H1 (cell line): ENCODE measurements around the gene TAF1D. TPM values are rescaled to one million over a fixed set of nuclear protein-coding genes. Genes with fewer than 3 reads are reported as not detected.

Experiments used
- CHD7 ChIP-seq: fragments of 300-600 bp; sonication (generic); IDR thresholded peaks from 2 replicates; pipeline ENCODE4 v1.7.1; 2012; ENCODE audit warnings: low read length, moderate library complexity, mild to moderate bottlenecking, inconsistent platforms; ENCODE audit not compliant: insufficient replicate concordance
- GABPA ChIP-seq: IDR thresholded peaks from 2 replicates; pipeline ENCODE4 v1.6.1; 2011; ENCODE audit warnings: mild to moderate bottlenecking, low read length, moderate library complexity, borderline replicate concordance; ENCODE audit not compliant: insufficient read depth
- HDAC2 ChIP-seq, 2 experiments: fragments of 300-600 bp in 1 of 2; sonication (generic) in 1 of 2; IDR thresholded peaks; 2 replicates each; pipeline ENCODE4 v1.6.1; 2011 to 2012; ENCODE audit warnings: low read depth in 2 of 2, low read length in 2 of 2, mild to moderate bottlenecking in 2 of 2, moderate library complexity in 2 of 2, borderline replicate concordance in 1 of 2, inconsistent platforms in 1 of 2
- RFX5 ChIP-seq: IDR thresholded peaks from 2 replicates; pipeline ENCODE4 v1.6.1; 2011; ENCODE audit warnings: low read depth, low read length, improper control_type of control experiment, borderline replicate concordance
- SP2 ChIP-seq: IDR thresholded peaks from 2 replicates; pipeline ENCODE4 v1.6.1; 2012; ENCODE audit warnings: mild to moderate bottlenecking, low read length, inconsistent platforms
- polyA plus RNA-seq, 7 experiments: library from polyadenylated mRNA; depleted of rRNA in 3 of 7; stranded (reverse) in 5 of 7; unstranded in 2 of 7; fragments of >200 nt in 5 of 7; fragments of 200-250 nt in 2 of 7; gene quantifications; 1 replicate in 5 of 7; 2 replicates in 1 of 7; 4 replicates in 1 of 7; pipeline versions ENCODE4 v1.2.1 to v1.2.3, GENCODE V29; 2011 to 2013; ENCODE audit warnings: missing spikeins in 2 of 7, mixed read lengths in 2 of 7
- total RNA-seq: library from RNA; stranded (reverse); fragmentation: NEBNext Ultra II Directional; extraction: Animal tissue kit (Norgen Biotek cat#: 25700); gene quantifications from 2 replicates; pipeline ENCODE4 v1.2.1, GENCODE V29; 2021

TAF1D gene
- total and polyA plus RNA-seq, 2 of the 8 experiments (the other 6 are each of a cell fraction or from before 2014, with no cell fraction given) = 64.7 to 212 TPM

- TF ChIP-seq CHD7 (no peak), GABPA (no peak), RFX5 (no peak), SP2 (no peak), HDAC2 (IDR thresholded peaks at IDR 0.05; ENCODE audit: borderline replicate concordance in 1 of 2, low read depth in 2 of 2, low read length in 2 of 2) (no peak)
Measured at GRCh38 chr11:93700830-93701229, 40.5 kb downstream of the TAF1D start (continued).
